ENCODE data around the gene CWC15. TPM values are rescaled to one million over a fixed set of nuclear protein-coding genes. Genes with fewer than 3 reads are reported as not detected.
A peak's percentile ranks its signal among the peaks of the same experiment; 100 is the strongest.

The CWC15 gene
- total and polyA plus RNA-seq, 2 of the 13 experiments (the other 11 are each of a cell fraction or from before 2014, with no cell fraction given), result 27.6 to 61.2 TPM

GRCh38 chr11:94973099-94973968 is at the start of gene CWC15, which contains the start of gene KDM4D (continued):
- TF ChIP-seq ZNF318 (CRISPR knock-in tag; IDR thresholded peaks at IDR 0.05), result no peak
- TF ChIP-seq RAD51 (IDR thresholded peaks at IDR 0.05; ENCODE audit: borderline replicate concordance), result no peak
- peak; percentile 95 for TF ChIP-seq ZFX (CRISPR knock-in tag; IDR thresholded peaks at IDR 0.05; ENCODE audit: low read depth)
- no peak for TF ChIP-seq ATAD3A (CRISPR knock-in tag; IDR thresholded peaks at IDR 0.05)
- TF ChIP-seq ZC3H4 (CRISPR knock-in tag; IDR thresholded peaks at IDR 0.05; ENCODE audit: borderline replicate concordance), result no peak
- TF ChIP-seq ZFP90 (CRISPR knock-in tag; IDR thresholded peaks at IDR 0.05; ENCODE audit: borderline replicate concordance), result no peak; the same call in 1 of the 2 replicates
- TF ChIP-seq NFATC3 (CRISPR knock-in tag; IDR thresholded peaks at IDR 0.05), result no peak
- TF ChIP-seq CHD2 (IDR thresholded peaks at IDR 0.05; ENCODE audit: low read depth, low read length), result peak; percentile 72; the same call in 1 of the 2 replicates
- TF ChIP-seq CTCF (CRISPR knock-in tag; IDR thresholded peaks at IDR 0.05), result no peak
- peak; percentile 90; the same call in 1 of the 2 replicates for TF ChIP-seq ZNF788 (CRISPR knock-in tag; IDR thresholded peaks at IDR 0.05; ENCODE audit: borderline replicate concordance)
- TF ChIP-seq MEIS1 (CRISPR knock-in tag; IDR thresholded peaks at IDR 0.05; ENCODE audit: borderline replicate concordance), result 0 out of 2 replicates have a peak, but pooled peaks have one; percentile 49
- peak; percentile 83 for TF ChIP-seq YEATS4 (CRISPR knock-in tag; IDR thresholded peaks at IDR 0.05; ENCODE audit: borderline replicate concordance)
- TF ChIP-seq NFRKB (IDR thresholded peaks at IDR 0.05), result no peak
- TF ChIP-seq ZNF451 (CRISPR knock-in tag; IDR thresholded peaks at IDR 0.05), result 0 out of 2 replicates have a peak, but pooled peaks have one; percentile 62
- TF ChIP-seq ZNF546 (CRISPR knock-in tag; conservative IDR thresholded peaks at IDR 0.05), result no peak
- no peak for TF ChIP-seq CSRNP1 (CRISPR knock-in tag; IDR thresholded peaks at IDR 0.05)
- peak; percentile 70; the same call in 1 of the 2 replicates for TF ChIP-seq MYC (CRISPR knock-in tag; IDR thresholded peaks at IDR 0.05; ENCODE audit: borderline replicate concordance)
- no peak for TF ChIP-seq HMGA1 (CRISPR knock-in tag; conservative IDR thresholded peaks at IDR 0.05)
